Kidney (tissue), 14 donors: Measurements from ENCODE around the gene EPS8. TPM values are rescaled to one million over a fixed set of nuclear protein-coding genes. Genes with fewer than 3 reads are reported as not detected.

Experiments
- DNase-seq, 5 donors: peaks; one replicate each; pipeline ENCODE4 v3.0.0-alpha.2; 2013 to 2020
- FAIRE-seq: peaks from 2 replicates; lab custom pipeline; 2012; peaks lifted over from hg19 to GRCh38; lab: Jason Lieb, UNC
- H3K27ac ChIP-seq, 2 donors: one replicate each; pipeline ENCODE4 v1.7.0; 2013; ENCODE audit warnings: low read depth in 2 of 2, low read length in 2 of 2, inconsistent platforms in 1 of 2
- H3K27me3 ChIP-seq: one replicate; pipeline ENCODE4 v1.7.1; 2013; ENCODE audit warnings: low read length, inconsistent platforms; ENCODE audit not compliant: control insufficient read depth, insufficient read depth
- H3K36me3 ChIP-seq, 3 donors: one replicate each; pipeline versions ENCODE4 v1.7.0 to v1.7.1; 2013; ENCODE audit warnings: low read length in 3 of 3, control low read depth in 1 of 3, inconsistent platforms in 1 of 3; ENCODE audit not compliant: insufficient read depth in 3 of 3, control insufficient read depth in 2 of 3
- H3K4me1 ChIP-seq, 3 donors: one replicate each; pipeline versions ENCODE4 v1.7.0 to v1.7.1; 2013; ENCODE audit warnings: low read length in 3 of 3, inconsistent platforms in 1 of 3, low read depth in 1 of 3; ENCODE audit not compliant: control insufficient read depth in 2 of 3, insufficient read depth in 2 of 3
- H3K4me3 ChIP-seq, 3 donors: one replicate each; pipeline versions ENCODE4 v1.7.0 to v1.8.1; 2013; ENCODE audit warnings: low read length in 3 of 3, control low read depth in 1 of 3, inconsistent platforms in 1 of 3
- H3K9ac ChIP-seq, 3 donors: one replicate each; pipeline versions ENCODE4 v1.7.0 to v1.7.1; 2013; ENCODE audit warnings: low read length in 3 of 3, control low read depth in 1 of 3, inconsistent platforms in 1 of 3
- H3K9me3 ChIP-seq, 3 donors: one replicate each; pipeline versions ENCODE4 v1.7.0 to v1.7.1; 2013; ENCODE audit warnings: low read length in 3 of 3, control low read depth in 1 of 3, inconsistent platforms in 1 of 3; ENCODE audit not compliant: control insufficient read depth in 2 of 3, insufficient read depth in 1 of 3
- intact Hi-C: fragments of 100-400 bp; cut with DNase I; formaldehyde crosslinking; loops from one replicate; pipeline ENCODE4 v1.11.1; 2022
- polyA plus RNA-seq: library from polyadenylated mRNA; stranded (reverse); fragments of 350-450 nt; fragmentation: Illumina TruSeq; extraction: RNeasy Lipid Tissue Mini Kit (QIAGEN cat#74804); gene quantifications from one replicate; pipeline ENCODE4 v1.2.3, GENCODE V29; 2014; ENCODE audit warnings: low read depth, low replicate concordance; ENCODE audit not compliant: insufficient read depth
- total RNA-seq: library from RNA; stranded (reverse); fragmentation: NEBNext Ultra II Directional; extraction: Animal tissue kit (Norgen Biotek cat#: 25700); gene quantifications from one replicate; pipeline ENCODE4 v1.2.1, GENCODE V29; 2021
- TF ChIP-seq, protein P1 (sequence below): IDR thresholded peaks from 3 replicates; pipeline ENCODE4 v1.5.1; 2012; ENCODE audit warnings: mild to moderate bottlenecking, moderate library complexity, borderline replicate concordance; ENCODE audit not compliant: insufficient read depth; ENCODE audit errors: extremely low read depth
- donor health status: control.
- donor health status: control.
- donor health status: control.
- donor health status: control.
- donor health status: control.
- donor health status: DM: yes; HTN: yes; CAD: no.
- donor health status: Normal renal cell carcinoma (clear cell type).

EPS8 gene
- total and polyA plus RNA-seq, 2 donors from 2014 or later: 33.9 to 80.3 TPM

DNA sequence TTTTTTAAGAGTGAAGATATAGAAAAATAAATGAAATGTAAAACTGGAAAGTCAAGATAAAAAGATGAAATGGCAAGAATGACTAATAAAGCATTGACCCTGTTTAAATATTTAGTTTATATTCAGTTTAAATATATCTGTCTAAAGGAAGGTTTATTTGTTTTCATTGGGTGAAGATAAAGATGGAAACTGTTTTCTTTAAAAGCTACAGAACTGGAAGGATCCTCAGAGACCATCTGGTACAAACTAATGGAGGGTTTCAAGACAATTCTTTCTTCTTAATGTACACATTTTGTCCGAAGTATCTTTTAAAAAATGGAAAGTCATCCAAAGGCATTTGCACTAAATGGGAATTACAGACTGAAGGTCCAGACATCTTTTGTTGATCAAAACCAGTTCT, 142.6 kb downstream of the EPS8 start:
- DNase-seq: no peak
- Histone ChIP-seq H3K27me3 (no peaks in the 10 kb centered on the region), H3K4me3 (no peak overlapping the region), H3K36me3 (peaks cover 0 to 10% (median 5%) of the 10 kb centered on the region in 3 donors), H3K9ac (no peak overlapping the region), H3K27ac (no peak overlapping the region), H3K9me3 (no peaks in the 10 kb centered on the region), H3K4me1 (no peaks in the 10 kb centered on the region)
- TF ChIP-seq, protein P1, sequence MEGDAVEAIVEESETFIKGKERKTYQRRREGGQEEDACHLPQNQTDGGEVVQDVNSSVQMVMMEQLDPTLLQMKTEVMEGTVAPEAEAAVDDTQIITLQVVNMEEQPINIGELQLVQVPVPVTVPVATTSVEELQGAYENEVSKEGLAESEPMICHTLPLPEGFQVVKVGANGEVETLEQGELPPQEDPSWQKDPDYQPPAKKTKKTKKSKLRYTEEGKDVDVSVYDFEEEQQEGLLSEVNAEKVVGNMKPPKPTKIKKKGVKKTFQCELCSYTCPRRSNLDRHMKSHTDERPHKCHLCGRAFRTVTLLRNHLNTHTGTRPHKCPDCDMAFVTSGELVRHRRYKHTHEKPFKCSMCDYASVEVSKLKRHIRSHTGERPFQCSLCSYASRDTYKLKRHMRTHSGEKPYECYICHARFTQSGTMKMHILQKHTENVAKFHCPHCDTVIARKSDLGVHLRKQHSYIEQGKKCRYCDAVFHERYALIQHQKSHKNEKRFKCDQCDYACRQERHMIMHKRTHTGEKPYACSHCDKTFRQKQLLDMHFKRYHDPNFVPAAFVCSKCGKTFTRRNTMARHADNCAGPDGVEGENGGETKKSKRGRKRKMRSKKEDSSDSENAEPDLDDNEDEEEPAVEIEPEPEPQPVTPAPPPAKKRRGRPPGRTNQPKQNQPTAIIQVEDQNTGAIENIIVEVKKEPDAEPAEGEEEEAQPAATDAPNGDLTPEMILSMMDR: no peak
- intact Hi-C loops: no loop called here
- no peak for FAIRE-seq

DNA sequence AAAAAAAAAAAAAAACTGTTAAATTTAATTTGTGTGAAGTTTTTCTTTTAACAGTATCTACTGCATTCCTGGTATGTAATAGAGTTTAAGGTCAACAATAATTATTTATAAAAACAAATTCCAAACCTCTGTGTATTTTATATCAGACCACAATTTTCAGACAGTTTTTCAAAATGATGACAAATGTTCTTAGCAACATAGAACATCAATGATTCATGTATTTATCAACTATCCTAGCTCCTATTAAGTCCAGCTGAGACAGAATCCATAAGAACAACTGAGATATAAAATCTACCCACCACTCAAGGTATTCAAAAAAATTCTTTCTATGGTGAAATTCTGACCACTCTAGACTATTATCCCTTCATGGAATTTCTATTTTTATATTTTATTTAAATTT, 144.5 kb downstream of the EPS8 start:
- intact Hi-C loops: no loop called here
- Histone ChIP-seq H3K9me3 (no peaks in the 10 kb centered on the region), H3K4me3 (no peak overlapping the region), H3K9ac (no peak overlapping the region), H3K4me1 (no peaks in the 10 kb centered on the region), H3K36me3 (peaks cover 0 to 21% (median 11%) of the 10 kb centered on the region in 3 donors), H3K27ac (no peak overlapping the region), H3K27me3 (no peaks in the 10 kb centered on the region)
- TF ChIP-seq, protein P1: no peak
- DNase-seq: no peak
- no peak for FAIRE-seq

DNA sequence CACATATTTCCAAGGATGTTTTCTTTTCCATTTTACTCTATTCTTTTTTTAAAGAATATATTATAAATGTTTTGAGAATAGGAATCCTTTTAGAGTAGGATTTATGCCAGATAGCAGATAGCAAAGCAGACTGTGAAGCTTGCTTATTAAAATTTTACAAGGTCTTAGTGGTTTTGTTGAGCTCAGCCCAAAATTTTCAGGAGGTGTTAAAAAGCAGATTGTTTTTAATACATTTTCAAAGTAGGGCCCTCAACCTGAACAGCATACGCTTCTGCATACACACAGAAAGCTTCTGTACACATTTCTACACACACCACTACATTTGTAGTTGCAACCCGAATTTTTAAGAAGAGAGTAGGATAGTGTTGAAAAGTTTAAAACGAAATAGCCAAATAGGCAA, 151.0 kb downstream of the EPS8 start:
- intact Hi-C loops: no loop called here
- DNase-seq: no peak
- Histone ChIP-seq H3K4me3 (no peak overlapping the region), H3K27ac (no peak overlapping the region), H3K9me3 (no peaks in the 10 kb centered on the region), H3K36me3 (peaks cover 0 to 15% (median 6%) of the 10 kb centered on the region in 3 donors), H3K9ac (no peak overlapping the region), H3K27me3 (no peaks in the 10 kb centered on the region), H3K4me1 (peaks cover 0 to 6% (median 0%) of the 10 kb centered on the region in 3 donors)
- FAIRE-seq: no peak
- TF ChIP-seq, protein P1: no peak
